Measurements from ENCODE around the gene AUTS2.

DNA sequence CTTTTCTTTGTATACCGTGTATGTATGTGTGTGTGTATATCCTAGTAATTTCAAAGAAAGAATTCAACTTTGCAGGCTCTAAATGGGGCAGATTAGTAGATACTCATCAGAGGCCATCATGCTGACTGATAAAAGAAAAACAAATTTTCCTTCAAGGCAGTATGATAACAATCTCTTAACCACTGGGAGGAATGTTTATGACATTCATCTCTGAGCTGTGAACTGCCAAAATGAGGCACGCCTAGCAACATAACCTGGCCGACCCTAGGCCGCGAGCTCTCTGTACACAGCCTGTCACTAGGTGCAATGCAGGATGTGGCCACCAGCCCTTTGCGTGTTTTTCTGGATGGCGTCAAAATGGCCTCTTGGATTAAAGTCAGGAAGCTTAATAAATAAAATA lies 1190.0 kb downstream of the AUTS2 start:
- no peak for TF ChIP-seq POLR2A (IDR thresholded peaks at IDR 0.05)
- TF ChIP-seq CTCF (IDR thresholded peaks at IDR 0.05), result no peak
